Fibroblast of the aortic adventitia (primary cell): ENCODE measurements around the gene CLPX. TPM values are rescaled to one million over a fixed set of nuclear protein-coding genes. Genes with fewer than 3 reads are reported as not detected.

Experiments used
- DNase-seq: peaks from one replicate; pipeline ENCODE4 v3.0.0-alpha.2; 2010; ENCODE audit warnings: low read depth
- H3K4me3 ChIP-seq: 2 replicates; pipeline ENCODE4 v1.5.1; 2011; ENCODE audit warnings: low read depth, mild to moderate bottlenecking, control low read depth, low read length, moderate library complexity
- CTCF ChIP-seq: IDR thresholded peaks from 2 replicates; pipeline ENCODE4 v1.5.1; 2011; ENCODE audit warnings: mild to moderate bottlenecking, low read length, control low read depth, inconsistent platforms; ENCODE audit not compliant: insufficient read depth
- total RNA-seq: library from RNA; depleted of rRNA; stranded (reverse); fragments of >200 nt; gene quantifications from 2 replicates; pipeline ENCODE4 v1.2.3, GENCODE V29; 2012; ENCODE audit warnings: low replicate concordance

Gene CLPX
- total RNA-seq, 1 donor, result 40.4 TPM

DNA sequence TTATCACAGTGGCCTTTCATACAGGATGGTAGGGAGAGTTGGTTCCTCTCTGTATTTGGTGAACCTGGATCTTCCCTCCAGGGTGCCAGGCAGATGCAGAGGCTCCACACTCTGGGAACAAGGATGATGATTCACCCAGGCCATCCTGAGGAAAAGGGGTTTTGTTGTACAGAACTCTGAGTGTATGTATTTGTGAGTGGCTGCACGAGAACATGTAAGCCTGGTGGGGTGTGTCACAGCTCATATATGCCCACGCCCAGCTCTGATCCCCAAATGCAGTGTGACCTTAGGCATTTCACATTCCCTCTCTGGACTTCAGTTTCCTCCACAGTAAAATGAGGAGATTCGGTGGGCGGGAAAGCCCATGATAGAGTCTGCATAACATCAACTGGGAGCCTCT, 37.7 kb upstream of the CLPX start:
- H3K4me3 ChIP-seq, result no peak overlapping the region
- DNase-seq, result no peak
- no peak for TF ChIP-seq CTCF

GRCh38 chr15:65221697-65222096, 36.6 kb upstream of the CLPX start:
- no peak for TF ChIP-seq CTCF
- DNase-seq, result no peak

GRCh38 chr15:65219137-65219536, 34.0 kb upstream of the CLPX start:
- no peak for TF ChIP-seq CTCF
- DNase-seq, result no peak
- H3K4me3 ChIP-seq, result no peak overlapping the region

More at GRCh38 chr15:65221697-65222096, 36.6 kb upstream of the CLPX start:
- H3K4me3 ChIP-seq, result no peak overlapping the region

- DNase-seq, result no peak
These were observed 32.7 kb upstream of the CLPX start for GRCh38 chr15:65217526-65218482.

GRCh38 chr15:65215496-65215895, 30.4 kb upstream of the CLPX start:
- no peak for DNase-seq
- no peak overlapping the region for H3K4me3 ChIP-seq
- no peak for TF ChIP-seq CTCF

More at GRCh38 chr15:65217526-65218482, 32.7 kb upstream of the CLPX start:
- no peak for TF ChIP-seq CTCF
- no peak overlapping the region for H3K4me3 ChIP-seq

GRCh38 chr15:65214010-65214409, 28.9 kb upstream of the CLPX start:
- no peak for TF ChIP-seq CTCF
- no peak for DNase-seq
- H3K4me3 ChIP-seq, result no peak overlapping the region
